Spleen (tissue), 7 donors: ENCODE data around the gene MMP20.

Experiments used
- POLR2A ChIP-seq, 3 donors: fragments of 450-650 bp; IDR thresholded peaks; one replicate each; pipeline ENCODE4 v1.5.1; 2017; ENCODE audit warnings: antibody characterized with exemption in 3 of 3, mild to moderate bottlenecking in 1 of 3
- POLR2AphosphoS5 ChIP-seq, 3 donors: sonication (generic); formaldehyde crosslinking; IDR thresholded peaks; one replicate each; pipeline ENCODE4 v1.5.1; 2017; ENCODE audit warnings: antibody characterized with exemption in 3 of 3
- TF ChIP-seq, protein P1 (sequence below), 11 experiments: fragments of 200-600 bp in 7 of 11; fragments of 450-650 bp in 4 of 11; sonication (generic) in 4 of 11; IDR thresholded peaks in 8 of 11; conservative IDR thresholded peaks in 3 of 11; 1 replicate in 7 of 11; 2 replicates in 4 of 11; pipeline versions ENCODE4 v1.4.0 to v1.8.0; 2016 to 2021; ENCODE audit warnings: antibody characterized with exemption in 11 of 11, inconsistent platforms in 4 of 11, mild to moderate bottlenecking in 1 of 11
- donor health status: DM: no; HTN: no; CAD: no; lungs with moderate emphysema.
- donor health status: DM: no; HTN: no; CAD: no.
- donor health status: DM: no; HTN: no; CAD: no.

- TF ChIP-seq POLR2A (IDR thresholded peaks at IDR 0.05) = no peak
- TF ChIP-seq, protein P1, sequence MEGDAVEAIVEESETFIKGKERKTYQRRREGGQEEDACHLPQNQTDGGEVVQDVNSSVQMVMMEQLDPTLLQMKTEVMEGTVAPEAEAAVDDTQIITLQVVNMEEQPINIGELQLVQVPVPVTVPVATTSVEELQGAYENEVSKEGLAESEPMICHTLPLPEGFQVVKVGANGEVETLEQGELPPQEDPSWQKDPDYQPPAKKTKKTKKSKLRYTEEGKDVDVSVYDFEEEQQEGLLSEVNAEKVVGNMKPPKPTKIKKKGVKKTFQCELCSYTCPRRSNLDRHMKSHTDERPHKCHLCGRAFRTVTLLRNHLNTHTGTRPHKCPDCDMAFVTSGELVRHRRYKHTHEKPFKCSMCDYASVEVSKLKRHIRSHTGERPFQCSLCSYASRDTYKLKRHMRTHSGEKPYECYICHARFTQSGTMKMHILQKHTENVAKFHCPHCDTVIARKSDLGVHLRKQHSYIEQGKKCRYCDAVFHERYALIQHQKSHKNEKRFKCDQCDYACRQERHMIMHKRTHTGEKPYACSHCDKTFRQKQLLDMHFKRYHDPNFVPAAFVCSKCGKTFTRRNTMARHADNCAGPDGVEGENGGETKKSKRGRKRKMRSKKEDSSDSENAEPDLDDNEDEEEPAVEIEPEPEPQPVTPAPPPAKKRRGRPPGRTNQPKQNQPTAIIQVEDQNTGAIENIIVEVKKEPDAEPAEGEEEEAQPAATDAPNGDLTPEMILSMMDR (IDR thresholded peaks at IDR 0.05 in 8 of 11, conservative IDR thresholded peaks at IDR 0.05 in 3 of 11) = no peak
- TF ChIP-seq POLR2AphosphoS5 (IDR thresholded peaks at IDR 0.05) = no peak
These were observed 21.1 kb downstream of the MMP20 start for GRCh38 chr11:102604011-102604410.
